GM12872 (cell line): Measurements from ENCODE around the gene PADI1.

Source experiments
- TF ChIP-seq, protein P1 (sequence below): IDR thresholded peaks from 3 replicates; pipeline ENCODE4 v1.5.1; 2011; ENCODE audit warnings: low read depth, mild to moderate bottlenecking, low read length, moderate library complexity; ENCODE audit not compliant: insufficient read depth

PADI1 gene

DNA sequence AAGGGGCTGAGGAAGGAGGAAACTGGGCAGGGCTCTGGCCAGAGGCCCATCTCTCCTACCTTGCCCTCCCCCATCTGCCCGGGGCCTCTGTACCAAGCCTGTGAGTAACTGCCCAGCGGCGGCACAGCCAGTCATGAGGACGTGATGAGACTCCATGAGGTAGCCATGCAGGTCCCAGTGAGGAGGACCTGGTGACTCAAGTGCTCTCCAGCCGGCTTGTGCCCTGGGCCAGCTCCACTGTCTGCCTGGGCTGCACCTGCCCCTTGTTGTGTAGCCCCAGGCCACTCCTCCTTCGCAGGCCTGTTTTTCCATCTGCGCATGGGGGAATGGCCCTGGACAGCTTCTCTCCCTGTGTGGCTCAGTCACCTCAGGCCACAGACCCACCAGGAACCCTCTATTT lies 42.0 kb upstream of the PADI1 start:
- TF ChIP-seq, protein P1, sequence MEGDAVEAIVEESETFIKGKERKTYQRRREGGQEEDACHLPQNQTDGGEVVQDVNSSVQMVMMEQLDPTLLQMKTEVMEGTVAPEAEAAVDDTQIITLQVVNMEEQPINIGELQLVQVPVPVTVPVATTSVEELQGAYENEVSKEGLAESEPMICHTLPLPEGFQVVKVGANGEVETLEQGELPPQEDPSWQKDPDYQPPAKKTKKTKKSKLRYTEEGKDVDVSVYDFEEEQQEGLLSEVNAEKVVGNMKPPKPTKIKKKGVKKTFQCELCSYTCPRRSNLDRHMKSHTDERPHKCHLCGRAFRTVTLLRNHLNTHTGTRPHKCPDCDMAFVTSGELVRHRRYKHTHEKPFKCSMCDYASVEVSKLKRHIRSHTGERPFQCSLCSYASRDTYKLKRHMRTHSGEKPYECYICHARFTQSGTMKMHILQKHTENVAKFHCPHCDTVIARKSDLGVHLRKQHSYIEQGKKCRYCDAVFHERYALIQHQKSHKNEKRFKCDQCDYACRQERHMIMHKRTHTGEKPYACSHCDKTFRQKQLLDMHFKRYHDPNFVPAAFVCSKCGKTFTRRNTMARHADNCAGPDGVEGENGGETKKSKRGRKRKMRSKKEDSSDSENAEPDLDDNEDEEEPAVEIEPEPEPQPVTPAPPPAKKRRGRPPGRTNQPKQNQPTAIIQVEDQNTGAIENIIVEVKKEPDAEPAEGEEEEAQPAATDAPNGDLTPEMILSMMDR: no peak

DNA sequence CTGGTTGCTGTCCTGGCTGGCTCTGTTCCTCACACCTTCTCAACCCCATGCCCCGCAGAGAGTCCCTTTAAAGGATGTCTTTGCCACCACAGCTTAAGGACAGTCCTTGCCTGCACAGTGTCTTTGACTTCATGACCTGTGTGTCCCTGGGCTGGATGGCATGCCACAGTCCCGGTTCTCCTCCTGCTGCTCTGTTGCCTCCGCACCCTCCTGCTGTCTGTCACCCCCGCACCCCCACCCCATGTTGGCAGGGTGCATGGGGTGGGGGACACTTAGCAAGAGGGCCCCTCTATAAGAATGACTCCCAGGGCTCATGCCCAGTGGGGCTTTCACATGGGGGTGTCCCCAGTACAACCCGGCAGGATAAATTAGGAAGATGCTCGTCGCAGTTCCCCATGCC lies 41.6 kb upstream of the PADI1 start:
- TF ChIP-seq, protein P1: no peak

DNA sequence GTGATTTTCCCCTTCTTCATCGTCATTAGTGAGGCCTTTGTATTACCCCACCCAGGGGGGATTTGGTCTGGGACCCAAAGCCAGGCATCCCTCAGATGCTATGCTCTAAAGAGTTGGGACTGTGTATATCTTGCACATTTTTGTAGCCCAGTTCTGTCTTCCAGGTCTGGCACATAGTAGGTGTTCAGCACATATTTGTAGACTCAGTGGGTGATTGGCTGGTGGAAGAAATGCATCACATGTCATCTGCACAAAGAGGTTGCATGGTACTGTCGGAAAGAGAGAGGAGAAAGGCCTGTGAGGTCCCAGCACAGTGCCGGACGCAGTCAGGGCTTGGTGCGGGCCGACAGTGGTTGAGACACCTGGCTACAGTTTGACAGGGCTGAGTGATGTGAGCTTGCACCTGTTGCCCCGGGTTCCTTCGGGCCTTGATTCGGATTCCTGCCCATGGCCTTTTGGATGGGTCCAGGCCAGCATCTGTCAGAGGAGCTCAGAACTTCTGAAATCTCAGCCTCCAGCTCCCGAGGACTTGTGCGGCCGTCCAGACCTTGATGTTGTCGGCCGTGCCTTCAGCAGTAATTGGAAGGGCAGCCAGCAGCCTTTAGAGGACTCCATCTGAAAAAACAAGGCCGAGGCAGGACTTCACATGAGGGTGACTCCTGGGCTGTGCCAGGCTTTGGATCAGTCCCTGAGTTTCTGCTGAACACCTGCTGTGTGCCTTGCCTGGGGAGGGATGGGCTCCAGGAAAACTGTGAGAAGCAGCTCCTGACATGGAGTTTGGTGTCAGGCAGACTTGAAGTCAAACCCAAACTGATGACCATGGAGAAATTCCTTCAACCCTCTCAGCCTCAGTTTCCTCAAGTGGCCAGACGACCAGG lies 40.9 kb upstream of the PADI1 start:
- TF ChIP-seq, protein P1: no peak

DNA sequence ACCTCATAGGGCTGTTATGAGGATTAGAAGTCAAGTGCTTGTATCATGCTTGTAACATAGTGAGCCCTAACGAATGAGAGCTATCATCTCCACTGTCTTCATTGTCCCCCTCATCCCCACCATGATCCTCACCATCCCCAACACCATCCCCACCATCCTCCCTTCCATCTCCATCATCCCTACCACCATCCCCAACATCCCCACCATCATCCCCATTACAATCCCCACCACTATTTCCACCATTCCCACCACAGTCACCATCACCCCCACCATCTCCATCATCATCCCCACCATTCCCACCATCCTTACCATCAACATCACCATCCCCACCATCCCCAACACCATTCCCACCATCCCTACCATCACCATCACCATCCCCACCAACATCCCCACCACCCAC lies 39.1 kb upstream of the PADI1 start:
- TF ChIP-seq, protein P1: no peak

DNA sequence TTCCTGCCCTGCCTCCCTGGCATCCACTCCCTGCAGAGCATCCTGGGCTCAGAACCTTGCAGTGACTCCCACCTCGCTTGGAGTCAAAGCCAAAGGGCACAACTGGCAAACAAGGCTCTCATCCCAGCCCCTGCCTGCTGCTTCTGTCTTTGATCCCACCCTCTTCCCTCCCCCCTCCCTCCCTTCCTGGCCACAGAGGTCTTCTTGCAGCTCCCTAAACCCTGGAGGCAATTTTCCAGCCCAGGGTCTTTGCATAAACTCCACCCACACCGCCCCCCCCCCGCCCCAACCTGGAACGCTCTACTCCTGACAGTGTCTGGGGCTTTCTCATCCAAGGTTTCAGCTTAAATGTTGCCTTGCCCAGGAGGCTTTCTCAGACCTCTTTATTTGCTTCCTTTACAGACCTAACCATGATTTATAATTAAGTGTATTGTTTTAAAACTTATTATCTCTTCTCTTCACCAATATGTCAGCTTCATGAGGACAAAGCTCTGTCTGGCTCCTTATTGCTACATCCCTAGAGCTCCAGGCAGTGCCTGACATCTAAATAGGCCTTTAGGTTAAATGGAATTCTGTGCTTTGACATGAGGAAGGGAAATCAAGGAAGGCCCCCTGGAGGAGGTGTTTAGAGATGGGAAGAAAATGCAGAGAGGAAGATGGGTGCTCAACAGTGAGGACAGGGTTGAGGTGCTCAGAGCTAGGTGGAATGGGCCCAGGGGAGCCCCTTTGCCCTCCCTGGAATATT lies 37.7 kb upstream of the PADI1 start:
- TF ChIP-seq, protein P1: no peak

DNA sequence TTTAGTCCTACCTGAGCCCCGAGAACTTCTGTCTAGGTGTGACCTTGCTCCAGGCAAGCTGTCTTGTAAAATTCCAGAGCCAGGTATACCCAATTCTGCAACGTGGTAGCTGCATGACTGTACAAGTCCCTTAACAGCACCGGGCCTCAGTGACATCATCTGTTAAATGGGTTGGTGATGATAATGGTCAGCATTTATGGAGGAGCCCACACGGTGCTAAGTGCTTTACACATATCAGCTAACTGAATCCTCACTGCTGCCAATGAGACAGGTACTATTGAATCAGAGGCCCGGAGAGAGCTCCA lies 37.2 kb upstream of the PADI1 start:
- TF ChIP-seq, protein P1: no peak

DNA sequence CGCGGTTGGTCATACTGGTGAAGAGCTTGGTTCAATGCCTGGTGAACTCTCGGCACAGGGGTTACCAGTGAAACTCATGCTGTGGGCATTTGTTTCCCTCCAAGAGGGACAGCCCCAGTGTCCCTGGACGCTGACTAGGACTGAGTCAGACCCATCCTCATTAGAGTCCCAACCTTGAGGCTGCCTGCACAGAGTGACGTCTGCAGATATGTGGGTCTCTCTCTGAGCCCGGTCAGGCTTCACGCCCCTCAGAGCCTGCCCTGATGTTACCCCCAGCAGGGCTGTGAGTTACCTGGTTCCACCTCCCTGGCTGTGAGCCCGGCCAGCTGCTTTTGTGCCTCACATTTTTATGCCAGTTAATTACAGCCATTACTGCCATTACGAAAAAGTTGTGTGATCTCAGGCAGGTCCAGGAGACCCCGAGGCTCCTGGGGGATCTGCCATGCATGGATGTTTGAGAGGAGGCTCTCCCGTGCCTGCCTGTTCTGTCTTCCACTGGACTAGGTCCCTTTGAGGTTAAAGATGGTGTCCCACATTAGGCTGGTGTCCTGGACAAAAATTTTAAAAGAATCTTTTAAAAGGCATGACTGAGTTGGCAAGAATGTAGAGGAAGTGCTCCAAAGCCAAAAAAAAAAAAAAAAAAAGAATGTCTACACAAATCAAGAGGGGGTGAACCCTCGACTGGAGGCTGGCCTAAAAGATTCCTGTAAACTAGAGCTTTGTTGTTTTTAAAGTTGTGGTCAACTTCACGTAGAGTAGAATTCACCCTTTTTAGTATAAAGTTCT lies 36.6 kb upstream of the PADI1 start:
- TF ChIP-seq, protein P1: no peak
